IMR-90 (cell line): Measurements from ENCODE around the gene GSS.

ENCODE experiments used
- BHLHE40 ChIP-seq: fragments of 150-350 bp; IDR thresholded peaks from 2 replicates; pipeline ENCODE4 v1.6.1; 2016; ENCODE audit warnings: mild to moderate bottlenecking, low read depth, low read length
- CTCF ChIP-seq: conservative IDR thresholded peaks from 2 replicates; pipeline ENCODE4 v1.5.1; 2012; ENCODE audit warnings: mild to moderate bottlenecking, low read depth, low read length, improper control_type of control experiment
- FOS ChIP-seq: fragments of 150-350 bp; IDR thresholded peaks from 2 replicates; pipeline ENCODE4 v1.6.1; 2016; ENCODE audit warnings: low read depth, low read length
- MAFK ChIP-seq: IDR thresholded peaks from 2 replicates; pipeline ENCODE4 v1.6.1; 2012; ENCODE audit warnings: low read depth, low read length, improper control_type of control experiment
- MXI1 ChIP-seq: IDR thresholded peaks from 2 replicates; pipeline ENCODE4 v1.6.1; 2012; ENCODE audit warnings: low read depth, mild to moderate bottlenecking, low read length, moderate library complexity, borderline replicate concordance
- POLR2A ChIP-seq: IDR thresholded peaks from 2 replicates; pipeline ENCODE4 v1.6.1; 2012; ENCODE audit warnings: mild to moderate bottlenecking, low read depth, low read length
- RAD21 ChIP-seq: IDR thresholded peaks from 2 replicates; pipeline ENCODE4 v1.6.1; 2012; ENCODE audit warnings: low read length, improper control_type of control experiment
- RFX5 ChIP-seq: IDR thresholded peaks from 2 replicates; pipeline ENCODE4 v1.8.0; 2012; ENCODE audit warnings: low read depth, mild to moderate bottlenecking, low read length, moderate library complexity
- SMC3 ChIP-seq: fragments of 150-350 bp; IDR thresholded peaks from 2 replicates; pipeline ENCODE4 v1.6.1; 2016; ENCODE audit warnings: low read depth, mild to moderate bottlenecking, antibody characterized with exemption, low read length, moderate library complexity

DNA sequence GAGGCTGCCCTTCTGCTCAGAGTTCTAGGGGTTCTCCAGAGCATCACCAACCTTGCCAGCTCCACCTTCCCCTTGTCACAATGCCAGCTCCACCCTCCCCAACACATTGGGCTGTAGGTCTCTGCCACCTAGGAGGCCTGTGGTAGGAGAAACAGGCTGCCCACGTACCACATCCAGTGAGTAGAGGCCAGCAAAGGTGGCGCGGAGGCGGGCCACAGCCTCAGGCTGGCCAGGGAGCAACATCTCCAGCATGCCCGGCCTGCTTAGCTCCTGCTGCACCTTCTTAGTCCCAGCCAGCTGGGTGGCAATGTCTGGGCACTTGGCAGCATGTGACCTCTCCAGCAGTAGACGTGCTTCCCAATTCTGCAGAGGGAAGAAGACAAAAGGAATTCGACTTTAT is 23.8 kb downstream of the GSS start:
- TF ChIP-seq RAD21 (no peak), CTCF (no peak), RFX5 (no peak), POLR2A (no peak), SMC3 (no peak), MAFK (no peak), BHLHE40 (no peak), MXI1 (no peak), FOS (no peak)
